Tibial artery (tissue), 4 donors: ENCODE results near the gene VPS18.

ENCODE experiments used
- DNase-seq, 2 donors: peaks; one replicate each; pipeline ENCODE4 v3.0.0-alpha.2; 2019
- H3K27ac ChIP-seq, 2 donors: fragments of 200-600 bp; sonication (generic) in 1 of 2; 1 replicate in 1 of 2; 2 replicates in 1 of 2; pipeline ENCODE4 v1.5.1; 2018 to 2019; ENCODE audit warnings: mild to moderate bottlenecking in 1 of 2
- H3K27me3 ChIP-seq, 2 donors: fragments of 200-600 bp; sonication (generic) in 1 of 2; one replicate each; pipeline versions ENCODE4 v1.5.1 to v1.6.0; 2016 to 2019
- H3K36me3 ChIP-seq, 3 donors: fragments of 200-600 bp; sonication (generic) in 2 of 3; one replicate each; pipeline ENCODE4 v1.5.1; 2016 to 2019; ENCODE audit warnings: mild to moderate bottlenecking in 2 of 3
- H3K4me1 ChIP-seq, 4 donors: fragments of 200-600 bp; sonication (generic) in 2 of 4; 1 replicate in 3 of 4; 2 replicates in 1 of 4; pipeline ENCODE4 v1.5.1; 2016 to 2019
- H3K4me3 ChIP-seq, 2 donors: fragments of 200-600 bp; sonication (generic) in 1 of 2; 1 replicate in 1 of 2; 2 replicates in 1 of 2; pipeline ENCODE4 v1.5.1; 2018 to 2019; ENCODE audit warnings: mild to moderate bottlenecking in 2 of 2
- H3K9me3 ChIP-seq, 3 donors: fragments of 200-600 bp; sonication (generic) in 1 of 3; one replicate each; pipeline ENCODE4 v1.5.1; 2016 to 2019
- CTCF ChIP-seq, 2 experiments: fragments of 200-600 bp in 1 of 2; fragments of 450-650 bp in 1 of 2; IDR thresholded peaks; one replicate each; pipeline ENCODE4 v1.5.1; 2017 to 2019; ENCODE audit warnings: antibody characterized with exemption in 2 of 2, mild to moderate bottlenecking in 1 of 2, moderate library complexity in 1 of 2
- intact Hi-C: fragments of 100-400 bp; cut with DNase I; formaldehyde crosslinking; loops from one replicate; pipeline ENCODE4 v1.15.0; 2023; ENCODE audit warnings: low total_unique reads

VPS18 gene

GRCh38 chr15:40941528-40942336 is 47.5 kb downstream of the VPS18 start:
- TF ChIP-seq CTCF (IDR thresholded peaks at IDR 0.05) = peak; percentile 45 to 95
- Histone ChIP-seq H3K27ac (peak overlapping the region; percentile 87 to 89), H3K9me3 (no peaks in the 10 kb centered on the region), H3K36me3 (no peaks in the 10 kb centered on the region), H3K27me3 (no peaks in the 10 kb centered on the region), H3K4me1 (peaks cover 0 to 50% (median 26%) of the 10 kb centered on the region in 4 donors), H3K4me3 (peak overlapping the region; percentile 60 to 62)
- intact Hi-C loops = loop anchor here (5.0 kb wide), 2 partner anchors 34 to 81 kb away; no protein-coding TSS in a partner anchor
- peak; percentile 73 to 85 for DNase-seq

- intact Hi-C loops = loop anchor here (5.0 kb wide), 2 partner anchors 35 to 80 kb away; no protein-coding TSS in a partner anchor
- Histone ChIP-seq H3K27ac (peak overlapping the region; percentile 87 to 89), H3K4me1 (peaks cover 0 to 44% (median 23%) of the 10 kb centered on the region in 4 donors), H3K9me3 (no peaks in the 10 kb centered on the region), H3K4me3 (peak overlapping the region; percentile 60 to 62), H3K27me3 (no peaks in the 10 kb centered on the region), H3K36me3 (no peaks in the 10 kb centered on the region)
- peak in 1 of 2 donors; percentile 55 for DNase-seq
- no peak for TF ChIP-seq CTCF (IDR thresholded peaks at IDR 0.05)
These were observed 48.1 kb downstream of the VPS18 start for GRCh38 chr15:40942337-40942854.

GRCh38 chr15:40942878-40943277 is 48.6 kb downstream of the VPS18 start:
- no peaks in the 10 kb centered on the region for H3K9me3 ChIP-seq
- no peak for DNase-seq
- intact Hi-C loops = loop anchor here (5.0 kb wide), 2 partner anchors 36 to 79 kb away; no protein-coding TSS in a partner anchor
- no peak overlapping the region for H3K27ac ChIP-seq
- peaks cover 0 to 39% (median 23%) of the 10 kb centered on the region in 4 donors for H3K4me1 ChIP-seq
- no peaks in the 10 kb centered on the region for H3K36me3 ChIP-seq
- H3K4me3 ChIP-seq = no peak overlapping the region
- no peak for TF ChIP-seq CTCF (IDR thresholded peaks at IDR 0.05)
- H3K27me3 ChIP-seq = no peaks in the 10 kb centered on the region

GRCh38 chr15:40943764-40944365 is 49.6 kb downstream of the VPS18 start:
- H3K27me3 ChIP-seq = no peaks in the 10 kb centered on the region
- no peaks in the 10 kb centered on the region for H3K36me3 ChIP-seq
- no peak overlapping the region for H3K4me3 ChIP-seq
- no peak for TF ChIP-seq CTCF (IDR thresholded peaks at IDR 0.05)
- no peak for DNase-seq
- peaks cover 0 to 31% (median 20%) of the 10 kb centered on the region in 4 donors for H3K4me1 ChIP-seq
- no peak overlapping the region for H3K27ac ChIP-seq
- H3K9me3 ChIP-seq = no peaks in the 10 kb centered on the region
- intact Hi-C loops = loop anchor here (5.0 kb wide), 2 partner anchors 37 to 78 kb away; no protein-coding TSS in a partner anchor

GRCh38 chr15:40944510-40945296 is 50.5 kb downstream of the VPS18 start:
- no peak for TF ChIP-seq CTCF (IDR thresholded peaks at IDR 0.05)
- Histone ChIP-seq H3K27ac (no peak overlapping the region), H3K9me3 (no peaks in the 10 kb centered on the region), H3K27me3 (no peaks in the 10 kb centered on the region), H3K4me1 (peaks cover 0 to 31% (median 20%) of the 10 kb centered on the region in 4 donors), H3K36me3 (no peaks in the 10 kb centered on the region), H3K4me3 (no peak overlapping the region)
- intact Hi-C loops = loop anchor here (5.0 kb wide), 2 partner anchors 37 to 78 kb away; no protein-coding TSS in a partner anchor
- DNase-seq = no peak
